HepG2 (cell line): ENCODE measurements around the gene SEBOX. TPM values are rescaled to one million over a fixed set of nuclear protein-coding genes. Genes with fewer than 3 reads are reported as not detected.

Experiments
- GLI4 ChIP-seq: sonication (generic); formaldehyde crosslinking; IDR thresholded peaks from 2 replicates; pipeline ENCODE4 v1.5.1; 2020; ENCODE audit warnings: missing genetic modification reagents, mild to moderate bottlenecking, moderate library complexity, borderline replicate concordance
- HNRNPL ChIP-seq: fragments of 200-400 bp; formaldehyde crosslinking; IDR thresholded peaks from 2 replicates; pipeline ENCODE4 v1.6.1; 2017; ENCODE audit warnings: mild to moderate bottlenecking, low read depth, low read length
- HNRNPUL1 ChIP-seq: fragments of 200-400 bp; formaldehyde crosslinking; IDR thresholded peaks from 2 replicates; pipeline ENCODE4 v1.6.1; 2017; ENCODE audit warnings: low read depth, mild to moderate bottlenecking, low read length, moderate library complexity
- ISL2 ChIP-seq: sonication (generic); formaldehyde crosslinking; IDR thresholded peaks from 2 replicates; pipeline ENCODE4 v1.5.0; 2020; ENCODE audit warnings: missing genetic modification reagents
- KMT2A ChIP-seq: sonication (generic); formaldehyde crosslinking; IDR thresholded peaks from 2 replicates; pipeline ENCODE4 v1.4.0; 2020; ENCODE audit warnings: missing genetic modification reagents
- NAIF1 ChIP-seq: sonication (generic); formaldehyde crosslinking; IDR thresholded peaks from 2 replicates; pipeline ENCODE4 v1.5.0; 2020; ENCODE audit warnings: mild to moderate bottlenecking, missing genetic modification reagents, borderline replicate concordance
- NFYB ChIP-seq: sonication (generic); formaldehyde crosslinking; IDR thresholded peaks from 2 replicates; pipeline ENCODE4 v1.4.0; 2020; ENCODE audit warnings: missing genetic modification reagents
- POLR2AphosphoS2 ChIP-seq: IDR thresholded peaks from 2 replicates; pipeline ENCODE4 v1.6.1; 2011; ENCODE audit warnings: low read depth, low read length, improper control_type of control experiment
- PTBP1 ChIP-seq: fragments of 200-400 bp; formaldehyde crosslinking; IDR thresholded peaks from 2 replicates; pipeline ENCODE4 v1.6.1; 2018; ENCODE audit warnings: low read length, low read depth; ENCODE audit not compliant: poor library complexity, severe bottlenecking
- TOPORS ChIP-seq: sonication (generic); formaldehyde crosslinking; IDR thresholded peaks from 2 replicates; pipeline ENCODE4 v1.8.0; 2023; ENCODE audit warnings: mild to moderate bottlenecking, missing genetic modification reagents
- ZKSCAN8 ChIP-seq: IDR thresholded peaks from 2 replicates; pipeline ENCODE4 v1.6.1; 2016; ENCODE audit warnings: borderline replicate concordance, missing genetic modification reagents, missing compliant biosample characterization
- ZSCAN20 ChIP-seq: sonication (generic); formaldehyde crosslinking; IDR thresholded peaks from 2 replicates; pipeline ENCODE4 v1.4.0; 2020; ENCODE audit warnings: missing genetic modification reagents, mild to moderate bottlenecking, borderline replicate concordance
- polyA plus RNA-seq, 8 experiments: library from polyadenylated mRNA; depleted of rRNA in 3 of 8; stranded (reverse) in 7 of 8; unstranded in 1 of 8; fragments of >200 nt; fragmentation: Illumina TruSeq in 4 of 8; extraction: Trizol in 4 of 8; gene quantifications; 2 replicates each; pipeline versions ENCODE4 v1.2.1 to v1.2.3, GENCODE V29; 2011 to 2016; ENCODE audit warnings: low read depth in 4 of 8, missing spikeins in 1 of 8, mixed read lengths in 1 of 8; ENCODE audit not compliant: insufficient read depth in 1 of 8
- total RNA-seq, 5 experiments: library from RNA; depleted of rRNA; stranded (reverse); fragments of >200 nt; fragmentation: Illumina TruSeq; extraction: Trizol; gene quantifications; 2 replicates each; pipeline ENCODE4 v1.2.3, GENCODE V29; 2016; ENCODE audit warnings: low read depth in 1 of 5
- TF ChIP-seq, protein P1 (sequence below): sonication (generic); formaldehyde crosslinking; conservative IDR thresholded peaks from 2 replicates; pipeline ENCODE4 v1.4.0; 2020; ENCODE audit warnings: mild to moderate bottlenecking, missing genetic modification reagents, moderate library complexity
- TF ChIP-seq, protein P2 (sequence below): IDR thresholded peaks from 2 replicates; pipeline ENCODE4 v1.6.1; 2012; ENCODE audit warnings: low read length, improper control_type of control experiment
- TF ChIP-seq, protein P3 (sequence below): sonication (generic); formaldehyde crosslinking; IDR thresholded peaks from 2 replicates; pipeline ENCODE4 v1.8.1; 2023; ENCODE audit warnings: missing genetic modification reagents, inconsistent platforms, borderline replicate concordance
- TF ChIP-seq, protein P4 (sequence below): sonication (generic); formaldehyde crosslinking; IDR thresholded peaks from 2 replicates; pipeline ENCODE4 v1.4.0; 2020; ENCODE audit warnings: missing genetic modification reagents, mild to moderate bottlenecking, borderline replicate concordance

SEBOX gene
- total and polyA plus RNA-seq, 2 of the 13 experiments (the other 11 are each of a cell fraction or from before 2014, with no cell fraction given), result not detected

DNA sequence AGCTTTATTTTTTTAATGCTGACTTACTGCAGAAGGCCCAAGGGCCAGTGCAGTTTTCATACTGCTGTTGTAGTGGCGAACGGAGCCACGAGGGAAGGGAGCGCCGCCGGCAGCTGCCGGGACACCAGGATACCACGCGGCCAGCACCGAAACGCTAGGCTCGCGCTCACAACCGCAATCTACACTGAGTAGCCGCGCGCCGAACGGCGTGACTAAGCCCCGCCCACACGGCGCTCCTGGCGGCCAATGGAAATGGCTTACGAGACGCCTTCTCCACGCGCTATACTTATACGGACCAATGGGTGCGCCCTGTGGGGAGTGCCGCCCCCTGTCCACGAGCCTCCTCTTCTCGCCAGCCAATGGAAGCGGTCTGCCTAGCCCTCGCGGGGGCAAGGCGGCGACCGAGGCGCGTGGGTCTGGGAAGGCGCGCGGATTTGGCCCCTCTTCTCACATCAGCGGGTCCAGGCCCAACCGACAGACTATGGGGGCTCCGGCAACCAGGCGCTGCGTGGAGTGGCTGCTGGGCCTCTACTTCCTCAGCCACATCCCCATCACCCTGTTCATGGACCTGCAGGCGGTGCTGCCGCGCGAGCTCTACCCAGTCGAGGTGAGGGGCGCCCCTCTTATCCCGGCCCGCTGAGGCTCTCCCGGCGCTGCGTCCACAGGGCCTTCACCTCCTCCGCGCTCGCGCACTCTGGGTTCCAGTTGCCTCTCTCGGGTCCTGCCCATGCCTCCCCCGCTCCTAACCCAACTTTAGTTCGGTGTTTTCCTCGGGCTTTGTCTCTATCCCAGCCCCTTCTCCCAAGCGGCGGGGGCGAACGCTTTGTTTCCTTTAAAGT, 46.0 kb downstream of the SEBOX start, which contains the start of gene TMEM97 (continued):
- TF ChIP-seq, protein P1, sequence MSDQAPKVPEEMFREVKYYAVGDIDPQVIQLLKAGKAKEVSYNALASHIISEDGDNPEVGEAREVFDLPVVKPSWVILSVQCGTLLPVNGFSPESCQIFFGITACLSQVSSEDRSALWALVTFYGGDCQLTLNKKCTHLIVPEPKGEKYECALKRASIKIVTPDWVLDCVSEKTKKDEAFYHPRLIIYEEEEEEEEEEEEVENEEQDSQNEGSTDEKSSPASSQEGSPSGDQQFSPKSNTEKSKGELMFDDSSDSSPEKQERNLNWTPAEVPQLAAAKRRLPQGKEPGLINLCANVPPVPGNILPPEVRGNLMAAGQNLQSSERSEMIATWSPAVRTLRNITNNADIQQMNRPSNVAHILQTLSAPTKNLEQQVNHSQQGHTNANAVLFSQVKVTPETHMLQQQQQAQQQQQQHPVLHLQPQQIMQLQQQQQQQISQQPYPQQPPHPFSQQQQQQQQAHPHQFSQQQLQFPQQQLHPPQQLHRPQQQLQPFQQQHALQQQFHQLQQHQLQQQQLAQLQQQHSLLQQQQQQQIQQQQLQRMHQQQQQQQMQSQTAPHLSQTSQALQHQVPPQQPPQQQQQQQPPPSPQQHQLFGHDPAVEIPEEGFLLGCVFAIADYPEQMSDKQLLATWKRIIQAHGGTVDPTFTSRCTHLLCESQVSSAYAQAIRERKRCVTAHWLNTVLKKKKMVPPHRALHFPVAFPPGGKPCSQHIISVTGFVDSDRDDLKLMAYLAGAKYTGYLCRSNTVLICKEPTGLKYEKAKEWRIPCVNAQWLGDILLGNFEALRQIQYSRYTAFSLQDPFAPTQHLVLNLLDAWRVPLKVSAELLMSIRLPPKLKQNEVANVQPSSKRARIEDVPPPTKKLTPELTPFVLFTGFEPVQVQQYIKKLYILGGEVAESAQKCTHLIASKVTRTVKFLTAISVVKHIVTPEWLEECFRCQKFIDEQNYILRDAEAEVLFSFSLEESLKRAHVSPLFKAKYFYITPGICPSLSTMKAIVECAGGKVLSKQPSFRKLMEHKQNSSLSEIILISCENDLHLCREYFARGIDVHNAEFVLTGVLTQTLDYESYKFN, result 0 out of 2 replicates have a peak, but pooled peaks have one; percentile 25
- TF ChIP-seq HNRNPUL1 (no peak), NFYB (CRISPR knock-in tag) (peak; percentile 99), KMT2A (CRISPR knock-in tag) (peak; percentile 27; the same call in 1 of the 2 replicates), NAIF1 (CRISPR knock-in tag) (peak; percentile 52; the same call in 1 of the 2 replicates), ISL2 (CRISPR knock-in tag) (peak; percentile 48; the same call in 1 of the 2 replicates), ZKSCAN8 (CRISPR knock-in tag) (no peak), GLI4 (CRISPR knock-in tag) (no peak), PTBP1 (no peak), POLR2AphosphoS2 (no peak), ZSCAN20 (0 out of 2 replicates have a peak, but pooled peaks have one; percentile 52), TOPORS (CRISPR knock-in tag) (peak; percentile 90; the same call in 1 of the 2 replicates), HNRNPL (peak; percentile 54; the same call in 1 of the 2 replicates)
- TF ChIP-seq, protein P2, sequence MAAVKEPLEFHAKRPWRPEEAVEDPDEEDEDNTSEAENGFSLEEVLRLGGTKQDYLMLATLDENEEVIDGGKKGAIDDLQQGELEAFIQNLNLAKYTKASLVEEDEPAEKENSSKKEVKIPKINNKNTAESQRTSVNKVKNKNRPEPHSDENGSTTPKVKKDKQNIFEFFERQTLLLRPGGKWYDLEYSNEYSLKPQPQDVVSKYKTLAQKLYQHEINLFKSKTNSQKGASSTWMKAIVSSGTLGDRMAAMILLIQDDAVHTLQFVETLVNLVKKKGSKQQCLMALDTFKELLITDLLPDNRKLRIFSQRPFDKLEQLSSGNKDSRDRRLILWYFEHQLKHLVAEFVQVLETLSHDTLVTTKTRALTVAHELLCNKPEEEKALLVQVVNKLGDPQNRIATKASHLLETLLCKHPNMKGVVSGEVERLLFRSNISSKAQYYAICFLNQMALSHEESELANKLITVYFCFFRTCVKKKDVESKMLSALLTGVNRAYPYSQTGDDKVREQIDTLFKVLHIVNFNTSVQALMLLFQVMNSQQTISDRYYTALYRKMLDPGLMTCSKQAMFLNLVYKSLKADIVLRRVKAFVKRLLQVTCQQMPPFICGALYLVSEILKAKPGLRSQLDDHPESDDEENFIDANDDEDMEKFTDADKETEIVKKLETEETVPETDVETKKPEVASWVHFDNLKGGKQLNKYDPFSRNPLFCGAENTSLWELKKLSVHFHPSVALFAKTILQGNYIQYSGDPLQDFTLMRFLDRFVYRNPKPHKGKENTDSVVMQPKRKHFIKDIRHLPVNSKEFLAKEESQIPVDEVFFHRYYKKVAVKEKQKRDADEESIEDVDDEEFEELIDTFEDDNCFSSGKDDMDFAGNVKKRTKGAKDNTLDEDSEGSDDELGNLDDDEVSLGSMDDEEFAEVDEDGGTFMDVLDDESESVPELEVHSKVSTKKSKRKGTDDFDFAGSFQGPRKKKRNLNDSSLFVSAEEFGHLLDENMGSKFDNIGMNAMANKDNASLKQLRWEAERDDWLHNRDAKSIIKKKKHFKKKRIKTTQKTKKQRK, result no peak
- TF ChIP-seq, protein P3, sequence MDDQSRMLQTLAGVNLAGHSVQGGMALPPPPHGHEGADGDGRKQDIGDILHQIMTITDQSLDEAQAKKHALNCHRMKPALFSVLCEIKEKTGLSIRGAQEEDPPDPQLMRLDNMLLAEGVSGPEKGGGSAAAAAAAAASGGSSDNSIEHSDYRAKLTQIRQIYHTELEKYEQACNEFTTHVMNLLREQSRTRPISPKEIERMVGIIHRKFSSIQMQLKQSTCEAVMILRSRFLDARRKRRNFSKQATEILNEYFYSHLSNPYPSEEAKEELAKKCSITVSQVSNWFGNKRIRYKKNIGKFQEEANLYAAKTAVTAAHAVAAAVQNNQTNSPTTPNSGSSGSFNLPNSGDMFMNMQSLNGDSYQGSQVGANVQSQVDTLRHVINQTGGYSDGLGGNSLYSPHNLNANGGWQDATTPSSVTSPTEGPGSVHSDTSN, result 0 out of 2 replicates have a peak, but pooled peaks have one; percentile 40
- TF ChIP-seq, protein P4, sequence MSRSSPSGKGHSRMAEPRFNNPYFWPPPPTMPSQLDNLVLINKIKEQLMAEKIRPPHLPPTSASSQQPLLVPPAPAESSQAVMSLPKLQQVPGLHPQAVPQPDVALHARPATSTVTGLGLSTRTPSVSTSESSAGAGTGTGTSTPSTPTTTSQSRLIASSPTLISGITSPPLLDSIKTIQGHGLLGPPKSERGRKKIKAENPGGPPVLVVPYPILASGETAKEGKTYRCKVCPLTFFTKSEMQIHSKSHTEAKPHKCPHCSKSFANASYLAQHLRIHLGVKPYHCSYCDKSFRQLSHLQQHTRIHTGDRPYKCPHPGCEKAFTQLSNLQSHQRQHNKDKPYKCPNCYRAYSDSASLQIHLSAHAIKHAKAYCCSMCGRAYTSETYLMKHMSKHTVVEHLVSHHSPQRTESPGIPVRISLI (CRISPR knock-in tag), result peak; percentile 30; the same call in 1 of the 2 replicates
